Osteocyte (in vitro differentiated cells): ENCODE results near the gene WDSUB1. TPM values are rescaled to one million over a fixed set of nuclear protein-coding genes. Genes with fewer than 3 reads are reported as not detected.
A peak's percentile ranks its signal among the peaks of the same experiment; 100 is the strongest.

Experiments used
- DNase-seq: peaks from one replicate; pipeline ENCODE4 v3.0.0; 2021; ENCODE audit warnings: mixed read lengths; ENCODE audit not compliant: unreplicated experiment; ENCODE audit errors: extremely low spot score
- H3K27ac Mint-ChIP-seq: one replicate; pipeline ENCODE4 v1.8.0; 2021; ENCODE audit warnings: mild to moderate bottlenecking, mixed read lengths; ENCODE audit not compliant: unreplicated experiment
- H3K27me3 Mint-ChIP-seq: one replicate; pipeline ENCODE4 v1.8.0; 2021; ENCODE audit warnings: mixed read lengths; ENCODE audit not compliant: unreplicated experiment
- H3K36me3 Mint-ChIP-seq: one replicate; pipeline ENCODE4 v1.8.0; 2021; ENCODE audit warnings: mixed read lengths; ENCODE audit not compliant: unreplicated experiment
- H3K4me1 Mint-ChIP-seq: one replicate; pipeline ENCODE4 v1.8.0; 2021; ENCODE audit warnings: mixed read lengths; ENCODE audit not compliant: unreplicated experiment
- H3K4me3 Mint-ChIP-seq: one replicate; pipeline ENCODE4 v1.8.0; 2021; ENCODE audit warnings: mild to moderate bottlenecking, moderate library complexity, mixed read lengths; ENCODE audit not compliant: unreplicated experiment
- H3K9me3 Mint-ChIP-seq: one replicate; pipeline ENCODE4 v1.8.0; 2021; ENCODE audit warnings: mixed read lengths; ENCODE audit not compliant: unreplicated experiment
- CTCF ChIP-seq: fragments of 200-600 bp; sonication (generic); IDR thresholded peaks from 2 replicates; pipeline ENCODE4 v1.5.0; 2021; ENCODE audit warnings: antibody characterized with exemption, mild to moderate bottlenecking, moderate library complexity
- long read RNA-seq: library from polyadenylated mRNA; unstranded; transcript quantifications from one replicate; pipeline ENCODE4 v2.0.0, GENCODE V29; 2021
- total RNA-seq: library from RNA; stranded (reverse); gene quantifications from 2 replicates; pipeline ENCODE4 v1.2.1, GENCODE V29; 2021

The WDSUB1 gene
- total RNA-seq, result 14.7 and 15.4 TPM in 2 replicates
- long read RNA-seq, transcript WDSUB1-201 (7 exons, 1,535 nt), result minor isoform, 5 of 134 reads
- long read RNA-seq, transcript WDSUB1-204 (10 exons, 1,600 nt), result minor isoform, 6 of 134 reads
- long read RNA-seq, transcript WDSUB1-202 (11 exons, 1,912 nt), result major isoform, 73 of 134 reads
- long read RNA-seq, partial matches to known transcripts, result 4 of 134 reads
- long read RNA-seq, other reads (novel, unspliced or antisense), result 44 of 134 reads

GRCh38 chr2:159285929-159286708 is at the start of gene WDSUB1:
WDSUB1 (minus strand) TSS chr2:159286703; CDS start chr2:159283069, 3,634 bp downstream.
- Mint-ChIP-seq H3K36me3 (peaks cover 7% of the 10 kb centered on the region), H3K27me3 (no peaks in the 10 kb centered on the region), H3K4me3 (peak within 1 kb of the TSS; percentile 85), H3K27ac (peak within 1 kb of the TSS; percentile 93), H3K4me1 (peaks cover 49% of the 10 kb centered on the region), H3K9me3 (no peaks in the 10 kb centered on the region)
- peak; percentile 90 for DNase-seq
- no peak for TF ChIP-seq CTCF

- Mint-ChIP-seq H3K9me3 (no peaks in the 10 kb centered on the region), H3K27me3 (no peaks in the 10 kb centered on the region), H3K4me3 (no peak overlapping the region), H3K4me1 (peaks cover 9% of the 10 kb centered on the region), H3K36me3 (peaks cover 42% of the 10 kb centered on the region), H3K27ac (peak overlapping the region; percentile 88)
- no peak for DNase-seq
- no peak for TF ChIP-seq CTCF
Measured at GRCh38 chr2:159326569-159327255, 40.2 kb upstream of the WDSUB1 start.

GRCh38 chr2:159322419-159322818 is 35.9 kb upstream of the WDSUB1 start:
- no peak for DNase-seq
- H3K9me3 Mint-ChIP-seq, result no peaks in the 10 kb centered on the region
- peaks cover 51% of the 10 kb centered on the region for H3K36me3 Mint-ChIP-seq
- H3K27ac Mint-ChIP-seq, result no peak overlapping the region
- no peaks in the 10 kb centered on the region for H3K27me3 Mint-ChIP-seq
- no peak for TF ChIP-seq CTCF
- no peak overlapping the region for H3K4me3 Mint-ChIP-seq
- peaks cover 9% of the 10 kb centered on the region for H3K4me1 Mint-ChIP-seq

GRCh38 chr2:159317392-159318088 is 31.0 kb upstream of the WDSUB1 start:
- no peak overlapping the region for H3K27ac Mint-ChIP-seq
- H3K9me3 Mint-ChIP-seq, result no peaks in the 10 kb centered on the region
- peaks cover 70% of the 10 kb centered on the region for H3K36me3 Mint-ChIP-seq
- no peak for DNase-seq
- TF ChIP-seq CTCF, result no peak
- no peaks in the 10 kb centered on the region for H3K4me1 Mint-ChIP-seq
- no peak overlapping the region for H3K4me3 Mint-ChIP-seq
- no peaks in the 10 kb centered on the region for H3K27me3 Mint-ChIP-seq
